IPS DF 6.9 (cell line): ENCODE measurements around the gene CKM.

Experiments
- DNase-seq: peaks from one replicate; pipeline ENCODE4 v3.0.0-alpha.2; 2013; ENCODE audit warnings: low read depth, low spot score
- H3K27ac ChIP-seq: one replicate; pipeline ENCODE4 v1.5.1; 2013; ENCODE audit warnings: low read length, control low read depth
- H3K27me3 ChIP-seq: 2 replicates; pipeline ENCODE4 v1.6.1; 2013; ENCODE audit warnings: mild to moderate bottlenecking, low read length; ENCODE audit not compliant: control insufficient read depth, insufficient read depth
- H3K36me3 ChIP-seq: 2 replicates; pipeline ENCODE4 v1.6.1; 2013; ENCODE audit warnings: low read length; ENCODE audit not compliant: control insufficient read depth, insufficient read depth
- H3K4me1 ChIP-seq: 2 replicates; pipeline ENCODE4 v1.6.1; 2013; ENCODE audit warnings: low read length; ENCODE audit not compliant: control insufficient read depth, insufficient read depth
- H3K4me3 ChIP-seq: 2 replicates; pipeline ENCODE4 v1.5.1; 2013; ENCODE audit warnings: mild to moderate bottlenecking, low read length
- H3K9me3 ChIP-seq: 2 replicates; pipeline ENCODE4 v1.6.1; 2013; ENCODE audit warnings: low read length, inconsistent platforms; ENCODE audit not compliant: control insufficient read depth, insufficient read depth
- WGBS: extraction: QIAGEN DNeasy Blood & Tissue Kit; methylation state at CpG from one replicate; pipeline ENCODE4 v1.1.7; 2013; ENCODE audit warnings: mixed read lengths, missing lambda C conversion rate; ENCODE audit not compliant: insufficient read length, insufficient coverage; 5-methylcytosine and 5-hydroxymethylcytosine counted together

Gene CKM

DNA sequence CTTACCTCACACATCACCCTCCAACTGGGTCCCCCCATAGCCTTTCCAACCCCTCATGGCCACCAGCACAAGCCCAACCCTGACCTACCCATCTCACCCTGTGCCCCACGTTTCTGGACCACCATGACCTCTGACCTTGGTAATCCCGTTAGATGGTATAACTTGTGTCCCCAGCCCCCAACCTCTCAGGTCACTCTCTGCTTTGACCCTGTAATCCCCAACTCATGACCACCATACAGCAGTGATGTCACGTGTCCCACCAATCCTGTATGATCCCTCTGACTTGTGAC is 26.4 kb upstream of the CKM start:
- no CpG with 5 or more reads among the region's 3 CpGs for WGBS
- peaks cover 2% of the 10 kb centered on the region; the same call in 1 of the 2 replicates for H3K4me1 ChIP-seq

DNA sequence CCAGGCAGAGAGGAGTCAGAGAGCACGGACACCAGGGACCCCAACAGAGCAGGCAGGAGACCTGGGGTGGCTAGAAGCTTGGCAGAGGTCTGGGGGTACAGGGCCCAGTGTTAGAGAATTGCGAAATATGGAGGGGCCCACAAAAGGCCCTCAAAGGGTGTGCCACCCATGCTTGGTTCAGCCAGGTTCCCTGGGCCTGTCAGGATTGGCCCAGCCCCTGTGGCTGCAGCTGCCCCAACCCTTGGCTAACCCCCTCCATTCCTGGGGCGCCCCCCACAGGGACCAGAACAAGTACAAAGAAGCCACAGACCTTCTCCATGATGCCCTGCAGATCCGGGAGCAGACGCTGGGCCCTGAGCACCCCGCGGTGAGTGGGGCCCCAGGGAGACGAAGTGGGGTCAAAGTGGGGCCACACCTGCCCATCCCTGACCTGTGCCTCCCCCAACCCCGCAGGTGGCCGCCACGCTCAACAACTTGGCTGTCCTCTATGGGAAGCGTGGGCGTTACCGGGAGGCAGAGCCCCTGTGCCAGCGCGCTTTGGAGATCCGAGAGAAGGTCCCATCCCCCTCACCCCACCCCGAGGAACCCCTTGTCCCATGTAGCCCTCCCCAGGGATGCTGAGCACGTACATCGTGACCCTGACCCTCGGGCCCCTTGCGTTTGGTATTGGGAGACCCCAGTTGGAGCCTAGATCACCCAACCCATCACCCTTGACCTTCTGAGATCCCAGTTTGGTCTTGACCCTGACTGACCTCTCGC is 25.9 kb upstream of the CKM start:
- Histone ChIP-seq H3K4me1 (peaks cover 2% of the 10 kb centered on the region; the same call in 1 of the 2 replicates), H3K36me3 (peaks cover 35% of the 10 kb centered on the region), H3K27me3 (no peaks in the 10 kb centered on the region), H3K9me3 (no peaks in the 10 kb centered on the region), H3K27ac (no peak overlapping the region), H3K4me3 (no peak overlapping the region)
- DNase-seq: no peak
- no CpG with 5 or more reads among the region's 23 CpGs for WGBS

More for the DNA sequence above, 26.4 kb upstream of the CKM start:
- no peaks in the 10 kb centered on the region for H3K27me3 ChIP-seq
- H3K36me3 ChIP-seq: peaks cover 38% of the 10 kb centered on the region
- DNase-seq: no peak
- H3K27ac ChIP-seq: no peak overlapping the region
- H3K4me3 ChIP-seq: no peak overlapping the region
- H3K9me3 ChIP-seq: no peaks in the 10 kb centered on the region

DNA sequence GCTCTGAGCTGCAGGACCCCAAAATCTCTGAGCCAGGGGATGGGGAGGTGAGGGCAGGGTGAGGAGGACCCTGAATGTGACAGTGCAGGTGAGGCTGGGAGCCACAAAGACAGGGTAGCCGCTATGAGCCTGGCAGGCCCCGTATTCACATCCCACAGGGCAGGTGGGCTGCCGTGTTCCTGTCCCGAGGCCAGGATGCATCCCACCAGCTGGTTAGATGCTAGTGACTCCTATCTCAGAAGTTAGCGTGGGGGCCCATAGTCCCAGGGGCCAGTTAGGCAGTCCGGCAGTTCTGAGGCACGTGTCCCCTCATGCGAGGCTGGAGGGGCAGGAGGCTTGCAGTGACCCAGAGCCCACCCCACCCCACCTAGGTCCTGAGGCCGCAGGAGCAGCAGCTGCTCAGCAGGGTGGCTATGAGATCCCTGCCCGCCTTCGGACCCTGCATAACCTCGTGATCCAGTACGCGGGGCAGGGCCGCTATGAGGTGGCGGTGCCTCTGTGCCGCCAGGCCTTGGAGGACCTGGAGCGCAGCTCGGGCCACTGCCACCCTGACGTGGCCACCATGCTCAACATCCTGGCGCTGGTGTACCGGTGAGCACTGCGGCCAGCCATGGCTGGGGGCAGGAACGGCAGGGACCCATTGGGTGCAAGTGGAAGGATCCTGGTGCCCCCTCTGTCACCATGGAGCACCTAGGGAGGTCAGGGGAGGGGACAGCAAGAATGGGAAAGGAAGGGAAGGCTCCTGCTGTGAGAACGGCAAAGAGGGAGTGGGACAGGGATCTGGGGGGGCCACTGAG is 25.1 kb upstream of the CKM start:
- H3K36me3 ChIP-seq: peaks cover 28% of the 10 kb centered on the region
- H3K4me3 ChIP-seq: no peak overlapping the region
- WGBS: no CpG with 5 or more reads among the region's 25 CpGs
- H3K27me3 ChIP-seq: no peaks in the 10 kb centered on the region
- no peak for DNase-seq
- no peaks in the 10 kb centered on the region for H3K9me3 ChIP-seq
- H3K4me1 ChIP-seq: peaks cover 2% of the 10 kb centered on the region; the same call in 1 of the 2 replicates
- H3K27ac ChIP-seq: no peak overlapping the region

DNA sequence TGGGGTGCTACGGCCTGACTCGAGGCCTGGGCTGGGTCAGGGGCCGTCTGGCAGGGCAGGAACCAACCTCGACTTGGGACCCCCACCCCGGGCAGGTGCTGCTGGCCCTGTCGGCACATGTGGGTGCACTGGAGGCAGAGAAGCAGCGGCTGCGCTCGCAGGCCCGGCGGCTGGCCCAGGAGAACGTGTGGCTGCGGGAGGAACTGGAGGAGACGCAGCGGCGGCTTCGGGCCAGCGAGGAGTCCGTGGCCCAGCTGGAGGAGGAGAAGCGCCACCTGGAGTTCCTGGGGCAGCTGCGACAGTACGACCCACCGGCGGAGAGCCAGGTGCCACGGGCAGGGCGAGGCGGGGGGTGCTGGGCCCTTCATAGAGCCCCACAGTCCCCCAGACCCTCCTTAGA is 23.8 kb upstream of the CKM start:
- Histone ChIP-seq H3K36me3 (peaks cover 15% of the 10 kb centered on the region), H3K4me1 (peaks cover 2% of the 10 kb centered on the region; the same call in 1 of the 2 replicates), H3K4me3 (no peak overlapping the region), H3K27me3 (peaks cover 4% of the 10 kb centered on the region; the same call in 1 of the 2 replicates), H3K27ac (no peak overlapping the region), H3K9me3 (no peaks in the 10 kb centered on the region)
- DNase-seq: no peak
- WGBS: no CpG with 5 or more reads among the region's 27 CpGs

DNA sequence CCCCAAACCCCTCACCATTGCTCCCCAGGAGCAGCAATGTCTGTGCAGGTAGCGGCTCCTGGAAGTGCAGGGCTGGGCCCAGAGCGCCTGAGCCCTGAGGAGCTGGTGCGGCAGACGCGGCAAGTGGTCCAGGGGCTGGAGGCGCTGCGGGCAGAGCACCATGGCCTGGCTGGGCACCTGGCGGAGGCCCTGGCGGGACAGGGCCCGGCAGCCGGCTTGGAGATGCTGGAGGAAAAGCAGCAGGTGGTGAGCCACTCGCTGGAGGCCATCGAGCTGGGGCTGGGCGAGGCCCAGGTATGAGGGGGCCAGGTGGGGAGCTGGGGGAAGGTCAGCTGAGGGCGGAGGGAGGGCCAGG is 22.8 kb upstream of the CKM start:
- Histone ChIP-seq H3K27ac (no peak overlapping the region), H3K27me3 (peaks cover 8% of the 10 kb centered on the region; the same call in 1 of the 2 replicates), H3K4me1 (peaks cover 2% of the 10 kb centered on the region; the same call in 1 of the 2 replicates), H3K9me3 (no peaks in the 10 kb centered on the region), H3K4me3 (no peak overlapping the region), H3K36me3 (peaks cover 7% of the 10 kb centered on the region)
- WGBS: no CpG with 5 or more reads among the region's 15 CpGs
- DNase-seq: no peak

DNA sequence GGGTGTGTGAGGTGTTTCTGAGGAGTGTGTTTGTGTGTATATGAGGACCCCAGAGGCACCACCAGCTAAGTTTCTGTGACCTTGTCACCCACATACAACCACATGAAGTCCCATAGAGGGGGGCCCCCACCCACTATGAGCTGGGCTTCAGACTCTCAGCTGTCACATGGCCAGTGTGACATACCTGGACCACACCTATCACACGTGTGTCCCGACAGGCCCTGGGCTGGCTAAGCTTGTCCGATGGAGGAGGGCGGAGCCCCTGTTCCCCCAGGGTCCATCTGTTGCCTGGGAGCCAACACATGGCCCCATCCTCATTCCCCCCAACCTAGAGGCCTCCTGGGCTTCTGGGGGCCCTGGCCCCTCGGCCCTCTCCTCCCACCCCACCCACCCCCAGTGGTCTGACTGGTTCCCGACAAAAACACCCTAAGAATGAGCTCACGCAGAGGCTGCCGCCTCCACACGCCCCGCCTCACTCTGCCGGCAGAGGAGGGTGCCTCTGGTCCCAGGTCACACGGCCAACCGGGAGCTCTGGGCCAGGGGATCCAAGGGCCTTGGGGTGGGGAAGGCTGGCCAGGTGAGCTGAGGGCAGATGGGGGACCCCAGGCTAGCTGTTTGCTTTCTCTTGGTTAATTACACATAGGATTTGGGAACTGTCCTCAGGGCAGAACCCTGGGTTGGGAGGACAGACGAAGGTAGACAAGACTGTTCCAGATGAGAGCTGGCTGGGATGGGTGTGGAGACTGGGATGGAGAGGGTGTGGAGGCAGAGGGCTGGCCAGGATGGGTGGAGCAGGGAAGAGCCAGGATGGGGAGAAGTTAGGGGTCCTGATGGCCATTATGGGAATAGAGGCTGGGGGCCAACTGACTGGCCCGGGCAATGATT is 22.2 kb upstream of the CKM start:
- DNase-seq: no peak
- peaks cover 4% of the 10 kb centered on the region for H3K36me3 ChIP-seq
- no peak overlapping the region for H3K27ac ChIP-seq
- peaks cover 8% of the 10 kb centered on the region; the same call in 1 of the 2 replicates for H3K27me3 ChIP-seq
- H3K4me3 ChIP-seq: no peak overlapping the region
- WGBS: no CpG with 5 or more reads among the region's 15 CpGs
- no peaks in the 10 kb centered on the region for H3K9me3 ChIP-seq
- peaks cover 2% of the 10 kb centered on the region; the same call in 1 of the 2 replicates for H3K4me1 ChIP-seq

DNA sequence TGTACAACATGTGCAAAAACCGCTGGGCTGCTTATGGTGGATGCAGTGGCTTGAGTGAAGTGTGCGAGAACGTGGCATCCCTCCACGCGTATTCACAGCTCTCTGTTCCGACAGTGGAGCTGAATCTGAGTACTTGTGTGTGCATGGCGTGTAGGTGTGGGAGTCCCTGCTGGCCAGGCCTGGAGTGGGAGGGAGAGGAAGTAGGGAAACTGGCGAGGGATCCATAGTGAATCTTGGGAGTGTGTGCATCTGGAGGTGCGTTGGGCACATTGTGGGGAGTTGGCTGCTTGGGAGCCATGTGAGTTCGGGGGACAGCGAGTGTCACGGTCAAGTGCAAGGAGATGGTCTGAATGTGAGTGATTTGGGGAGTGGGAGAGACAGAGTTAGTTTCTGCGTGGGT is 20.2 kb upstream of the CKM start:
- H3K27me3 ChIP-seq: peaks cover 8% of the 10 kb centered on the region; the same call in 1 of the 2 replicates
- peaks cover 2% of the 10 kb centered on the region; the same call in 1 of the 2 replicates for H3K4me1 ChIP-seq
- no peaks in the 10 kb centered on the region for H3K9me3 ChIP-seq
- no peak overlapping the region for H3K27ac ChIP-seq
- WGBS: no CpG with 5 or more reads among the region's 13 CpGs
- no peaks in the 10 kb centered on the region for H3K36me3 ChIP-seq
- DNase-seq: no peak
- H3K4me3 ChIP-seq: no peak overlapping the region

DNA sequence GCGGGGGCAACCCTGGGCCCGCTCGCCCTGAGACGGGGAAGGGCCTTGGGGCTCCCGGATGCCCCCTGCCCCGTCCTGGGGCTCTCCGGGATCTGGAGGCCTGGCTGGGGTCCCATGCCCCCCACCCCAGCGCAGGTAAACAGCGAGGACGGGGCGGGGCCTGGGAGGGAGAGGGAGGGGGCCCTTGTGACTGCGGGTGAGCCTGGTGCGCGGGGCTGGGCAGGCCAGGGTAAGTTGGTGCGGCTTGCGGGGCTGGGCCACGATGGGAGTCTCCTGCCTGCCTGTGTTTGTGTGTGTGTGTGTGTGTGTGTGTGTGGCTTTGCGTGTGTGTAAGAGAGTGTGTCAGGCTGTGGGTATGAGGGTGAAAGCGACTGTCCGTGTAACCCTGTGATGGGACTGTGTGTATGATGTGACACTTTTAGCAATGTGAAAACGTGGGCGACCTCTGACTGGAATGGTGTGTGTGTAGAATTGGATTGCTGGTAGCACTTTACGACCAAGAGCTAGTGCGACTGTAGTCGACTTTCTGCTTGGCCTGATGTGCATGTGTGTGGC is 18.3 kb upstream of the CKM start:
- peak overlapping the region; percentile 62; the same call in 1 of the 2 replicates for H3K4me3 ChIP-seq

DNA sequence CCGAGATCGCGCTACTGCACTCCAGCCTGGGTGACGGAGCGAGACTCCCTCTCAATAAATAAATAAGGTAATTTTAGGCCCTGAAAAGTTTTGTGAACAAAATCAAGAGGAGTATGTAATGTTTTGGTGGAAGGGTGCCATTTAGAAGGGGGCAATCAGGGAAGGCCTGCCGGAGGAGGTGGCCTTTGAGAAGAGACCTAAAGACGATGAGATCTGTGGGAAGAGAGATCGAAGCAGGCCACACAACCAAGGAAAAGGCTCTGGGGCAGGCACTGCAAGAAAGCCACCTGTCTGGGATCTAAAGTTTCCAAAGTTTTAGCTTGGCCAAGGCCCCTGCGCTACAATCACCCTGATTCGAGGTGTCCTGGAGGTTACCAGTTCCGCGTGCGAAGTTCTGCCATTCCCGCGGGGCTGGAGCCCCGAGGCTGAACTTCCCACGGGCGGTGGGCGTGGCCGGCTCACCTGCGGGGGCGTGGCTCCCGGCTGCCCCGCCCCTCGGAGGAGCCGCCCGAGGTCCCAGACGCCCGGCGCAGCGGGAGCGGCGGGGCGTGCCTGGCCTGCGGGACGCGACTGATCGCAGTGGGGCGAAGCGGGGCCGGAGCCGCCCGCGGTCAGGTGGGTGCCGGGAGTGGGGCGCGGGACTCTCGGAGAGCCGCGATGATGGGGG is 17.7 kb upstream of the CKM start, which contains the start of gene KLC3:
TSS of gene KLC3 (plus strand) at position 519 of the 667 bp plus-strand sequence. CDS start 4,792 bp downstream, outside the sequence.
- H3K4me3 ChIP-seq: peak within 1 kb of the TSS; percentile 62; the same call in 1 of the 2 replicates

More for the DNA sequence above, 18.3 kb upstream of the CKM start:
- Histone ChIP-seq H3K27me3 (peaks cover 8% of the 10 kb centered on the region; the same call in 1 of the 2 replicates), H3K9me3 (no peaks in the 10 kb centered on the region), H3K36me3 (no peaks in the 10 kb centered on the region), H3K4me1 (no peaks in the 10 kb centered on the region), H3K27ac (no peak overlapping the region)
- no peak for DNase-seq
- no CpG with 5 or more reads among the region's 25 CpGs for WGBS

More for the DNA sequence above, 17.7 kb upstream of the CKM start, which contains the start of gene KLC3:
- Histone ChIP-seq H3K27me3 (peaks cover 8% of the 10 kb centered on the region; the same call in 1 of the 2 replicates), H3K27ac (no peak within 1 kb of the TSS), H3K36me3 (no peaks in the 10 kb centered on the region), H3K4me1 (no peaks in the 10 kb centered on the region), H3K9me3 (no peaks in the 10 kb centered on the region)
- whole genome bisulfite sequencing: no CpG with 5 or more reads among the region's 50 CpGs
- no peak for DNase-seq
